Measurements from ENCODE around the gene KIF18B. TPM values are rescaled to one million over a fixed set of nuclear protein-coding genes. Genes with fewer than 3 reads are reported as not detected.

KIF18B gene
- total RNA-seq, 1 donor from 2014 or later, result 87.3 TPM

GRCh38 chr17:44989552-44990138, 42.1 kb upstream of the KIF18B start:
- no peak for TF ChIP-seq CTCF (conservative IDR thresholded peaks at IDR 0.05)
- no peaks in the 10 kb centered on the region for H3K9me3 Mint-ChIP-seq
- H3K27me3 Mint-ChIP-seq (ENCODE audit: low read depth), result peaks cover 5% of the 10 kb centered on the region
- H3K4me1 Mint-ChIP-seq, result peaks cover 9% of the 10 kb centered on the region
- H3K36me3 Mint-ChIP-seq (ENCODE audit: low read depth), result peaks cover 2% of the 10 kb centered on the region
- no peak overlapping the region for H3K27ac Mint-ChIP-seq (ENCODE audit: unreplicated experiment)
- no peak for DNase-seq (ENCODE audit: low read depth, low spot score)
- no peak overlapping the region for H3K4me3 Mint-ChIP-seq

GRCh38 chr17:44988044-44988942, 40.7 kb upstream of the KIF18B start:
- Mint-ChIP-seq H3K27ac (ENCODE audit: unreplicated experiment) (no peak overlapping the region), H3K4me1 (peaks cover 9% of the 10 kb centered on the region), H3K9me3 (no peaks in the 10 kb centered on the region), H3K27me3 (ENCODE audit: low read depth) (peaks cover 2% of the 10 kb centered on the region), H3K4me3 (peak overlapping the region; percentile 65), H3K36me3 (ENCODE audit: low read depth) (no peaks in the 10 kb centered on the region)
- no peak for TF ChIP-seq CTCF (conservative IDR thresholded peaks at IDR 0.05)
- no peak for DNase-seq (ENCODE audit: low read depth, low spot score)

GRCh38 chr17:44983563-44983962, 36.0 kb upstream of the KIF18B start:
- no peak overlapping the region for H3K27ac Mint-ChIP-seq (ENCODE audit: unreplicated experiment)
- no peak overlapping the region for H3K4me3 Mint-ChIP-seq
- no peak for DNase-seq (ENCODE audit: low read depth, low spot score)
- peaks cover 2% of the 10 kb centered on the region for H3K9me3 Mint-ChIP-seq
- TF ChIP-seq CTCF (conservative IDR thresholded peaks at IDR 0.05), result no peak
- H3K27me3 Mint-ChIP-seq (ENCODE audit: low read depth), result peaks cover 2% of the 10 kb centered on the region
- no peaks in the 10 kb centered on the region for H3K36me3 Mint-ChIP-seq (ENCODE audit: low read depth)
- peaks cover 32% of the 10 kb centered on the region for H3K4me1 Mint-ChIP-seq

GRCh38 chr17:44982113-44982702, 34.6 kb upstream of the KIF18B start:
- Mint-ChIP-seq H3K27me3 (ENCODE audit: low read depth) (peaks cover 1% of the 10 kb centered on the region), H3K4me3 (no peak overlapping the region)
- TF ChIP-seq CTCF (conservative IDR thresholded peaks at IDR 0.05), result no peak

GRCh38 chr17:44981221-44981968, 33.8 kb upstream of the KIF18B start:
- H3K27ac Mint-ChIP-seq (ENCODE audit: unreplicated experiment), result no peak overlapping the region
- DNase-seq (ENCODE audit: low read depth, low spot score), result no peak
- no peaks in the 10 kb centered on the region for H3K27me3 Mint-ChIP-seq (ENCODE audit: low read depth)
- TF ChIP-seq CTCF (conservative IDR thresholded peaks at IDR 0.05), result no peak
- no peak overlapping the region for H3K4me3 Mint-ChIP-seq
- H3K4me1 Mint-ChIP-seq, result peaks cover 28% of the 10 kb centered on the region
- peaks cover 2% of the 10 kb centered on the region for H3K9me3 Mint-ChIP-seq
- H3K36me3 Mint-ChIP-seq (ENCODE audit: low read depth), result no peaks in the 10 kb centered on the region

More at GRCh38 chr17:44982113-44982702, 34.6 kb upstream of the KIF18B start:
- no peak for DNase-seq (ENCODE audit: low read depth, low spot score)
- Mint-ChIP-seq H3K4me1 (peaks cover 30% of the 10 kb centered on the region), H3K9me3 (peaks cover 2% of the 10 kb centered on the region), H3K36me3 (ENCODE audit: low read depth) (no peaks in the 10 kb centered on the region), H3K27ac (ENCODE audit: unreplicated experiment) (no peak overlapping the region)
